Smooth muscle cell (in vitro differentiated cells): ENCODE measurements around the gene TPST1. TPM values are rescaled to one million over a fixed set of nuclear protein-coding genes. Genes with fewer than 3 reads are reported as not detected.

ENCODE experiments used
- DNase-seq: peaks from one replicate; lab custom pipeline; 2025; ENCODE audit not compliant: unreplicated experiment; lab: John Stamatoyannopoulos, UW
- H2AFZ ChIP-seq: fragments of 200-600 bp; sonication (generic); 2 replicates; pipeline ENCODE4 v1.6.0; 2016; ENCODE audit warnings: antibody characterized with exemption, low read depth, mild to moderate bottlenecking
- H3F3A ChIP-seq: fragments of 200-600 bp; sonication (generic); 2 replicates; pipeline ENCODE4 v1.6.0; 2017; ENCODE audit warnings: antibody characterized with exemption, low read depth
- H3K27ac ChIP-seq: fragments of 200-600 bp; sonication (generic); 2 replicates; pipeline ENCODE4 v1.5.1; 2016; ENCODE audit warnings: low read depth, mild to moderate bottlenecking
- H3K27me3 ChIP-seq: fragments of 200-600 bp; sonication (generic); 2 replicates; pipeline ENCODE4 v1.6.1; 2016; ENCODE audit warnings: low read depth, mild to moderate bottlenecking
- H3K36me3 ChIP-seq: fragments of 200-600 bp; sonication (generic); 2 replicates; pipeline ENCODE4 v1.5.1; 2016; ENCODE audit warnings: low read depth
- H3K4me1 ChIP-seq: fragments of 200-600 bp; sonication (generic); 2 replicates; pipeline ENCODE4 v1.5.1; 2016; ENCODE audit warnings: low read depth
- H3K4me2 ChIP-seq: fragments of 200-600 bp; sonication (generic); 2 replicates; pipeline ENCODE4 v1.6.0; 2016; ENCODE audit warnings: mild to moderate bottlenecking
- H3K4me3 ChIP-seq: fragments of 200-600 bp; sonication (generic); 2 replicates; pipeline ENCODE4 v1.5.1; 2016; ENCODE audit warnings: mild to moderate bottlenecking
- H3K79me2 ChIP-seq: fragments of 200-600 bp; sonication (generic); 2 replicates; pipeline ENCODE4 v1.6.0; 2016; ENCODE audit warnings: low read depth, mild to moderate bottlenecking
- H3K9ac ChIP-seq: fragments of 200-600 bp; sonication (generic); 2 replicates; pipeline ENCODE4 v1.6.0; 2016; ENCODE audit warnings: low read depth
- H3K9me3 ChIP-seq: fragments of 200-600 bp; sonication (generic); replicated peaks from 2 replicates; pipeline ENCODE4 v1.5.1; 2016; ENCODE audit warnings: low read depth
- H4K20me1 ChIP-seq: fragments of 200-600 bp; sonication (generic); 2 replicates; pipeline ENCODE4 v1.6.0; 2016; ENCODE audit warnings: low read depth
- CTCF ChIP-seq: fragments of 200-600 bp; sonication (generic); IDR thresholded peaks from 2 replicates; pipeline ENCODE4 v1.5.1; 2017; ENCODE audit warnings: borderline replicate concordance, mild to moderate bottlenecking, antibody characterized with exemption; ENCODE audit not compliant: insufficient read depth, poor library complexity, severe bottlenecking
- WGBS: methylation state at CpG from one replicate; pipeline ENCODE4 v1.1.7; 2016; ENCODE audit warnings: low lambda C conversion rate; 5-methylcytosine and 5-hydroxymethylcytosine counted together
- polyA plus RNA-seq: library from polyadenylated mRNA; unstranded; fragments of >200 nt; fragmentation: Nextera tagmentation; extraction: Ambion mirVana; gene quantifications from 2 replicates; pipeline ENCODE4 v1.2.1, GENCODE V29; 2016
- total RNA-seq: library from RNA; depleted of rRNA; stranded (reverse); fragments of >200 nt; gene quantifications from 2 replicates; pipeline ENCODE4 v1.2.3, GENCODE V29; 2014

The TPST1 gene
- total and polyA plus RNA-seq, 2 experiments from 2014 or later: 133 to 139 TPM

GRCh38 chr7:66163186-66163610 is 41.9 kb upstream of the TPST1 start:
- Histone ChIP-seq H3K79me2 (no peaks in the 10 kb centered on the region), H3K4me1 (no peaks in the 10 kb centered on the region), H3K36me3 (peaks cover 5% of the 10 kb centered on the region), H3K4me3 (no peak overlapping the region), H3K27ac (no peak overlapping the region), H3K9ac (no peak overlapping the region), H4K20me1 (no peaks in the 10 kb centered on the region), H3K27me3 (no peaks in the 10 kb centered on the region), H2AFZ (no peak overlapping the region), H3F3A (no peaks in the 10 kb centered on the region), H3K4me2 (no peak overlapping the region), H3K9me3 (peaks cover 5% of the 10 kb centered on the region)
- DNase-seq: no peak
- 94% methylated on average over 1 of the region's 1 CpG for WGBS
- no peak for TF ChIP-seq CTCF

- Histone ChIP-seq H3K4me3 (no peak overlapping the region), H2AFZ (no peak overlapping the region), H3K79me2 (no peaks in the 10 kb centered on the region), H3F3A (no peaks in the 10 kb centered on the region), H3K36me3 (no peaks in the 10 kb centered on the region), H3K4me1 (no peaks in the 10 kb centered on the region), H3K9me3 (no peaks in the 10 kb centered on the region), H3K4me2 (no peak overlapping the region), H3K27me3 (no peaks in the 10 kb centered on the region), H3K27ac (no peak overlapping the region), H3K9ac (no peak overlapping the region), H4K20me1 (no peaks in the 10 kb centered on the region)
- 90% methylated on average over 7 of the region's 7 CpGs for WGBS
- no peak for DNase-seq
- TF ChIP-seq CTCF: no peak
These were observed 40.8 kb upstream of the TPST1 start for GRCh38 chr7:66164356-66164755.

GRCh38 chr7:66167773-66168387 is 37.3 kb upstream of the TPST1 start:
- Histone ChIP-seq H3K9ac (no peak overlapping the region), H3F3A (no peaks in the 10 kb centered on the region), H3K36me3 (no peaks in the 10 kb centered on the region), H3K9me3 (no peaks in the 10 kb centered on the region), H3K27ac (no peak overlapping the region), H3K4me2 (peak overlapping the region; percentile 26), H3K4me3 (no peak overlapping the region), H3K4me1 (no peaks in the 10 kb centered on the region), H3K27me3 (no peaks in the 10 kb centered on the region), H4K20me1 (no peaks in the 10 kb centered on the region), H2AFZ (no peak overlapping the region), H3K79me2 (no peaks in the 10 kb centered on the region)
- no peak for TF ChIP-seq CTCF
- 72% methylated on average over 7 of the region's 7 CpGs for WGBS
- no peak for DNase-seq

GRCh38 chr7:66169616-66170015 is 35.5 kb upstream of the TPST1 start:
- no peak for TF ChIP-seq CTCF
- WGBS: 88% methylated on average over 2 of the region's 2 CpGs
- no peaks in the 10 kb centered on the region for H3K36me3 ChIP-seq
- H3K4me3 ChIP-seq: no peak overlapping the region
- H3K27me3 ChIP-seq: no peaks in the 10 kb centered on the region
- H4K20me1 ChIP-seq: no peaks in the 10 kb centered on the region
- H3K4me2 ChIP-seq: no peak overlapping the region
- H3K9ac ChIP-seq: no peak overlapping the region
- H2AFZ ChIP-seq: no peak overlapping the region
- no peaks in the 10 kb centered on the region for H3K9me3 ChIP-seq
- DNase-seq: no peak
- no peaks in the 10 kb centered on the region for H3F3A ChIP-seq
- no peak overlapping the region for H3K27ac ChIP-seq
- no peaks in the 10 kb centered on the region for H3K79me2 ChIP-seq
- no peaks in the 10 kb centered on the region for H3K4me1 ChIP-seq
